Measurements from ENCODE around the gene THOP1.

DNA sequence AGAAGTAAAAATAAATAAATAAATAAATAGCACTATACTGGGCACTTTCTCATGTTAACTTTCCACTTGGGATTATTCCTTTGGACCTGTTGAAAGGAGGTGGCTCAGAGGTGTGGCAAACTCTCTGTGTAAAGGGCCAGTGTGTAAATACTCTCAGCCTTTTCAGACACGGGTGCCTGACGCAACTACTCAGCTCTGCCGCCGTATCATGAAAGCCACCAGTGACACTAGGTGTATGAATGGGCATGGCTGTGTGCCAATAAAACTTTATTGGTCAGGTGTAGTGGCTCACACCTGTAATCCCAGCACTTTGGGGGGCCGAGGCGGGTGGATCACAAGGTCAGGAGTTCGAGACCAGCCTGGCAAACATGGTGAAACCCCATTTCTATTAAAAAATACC, 25.3 kb upstream of the THOP1 start:
- TF ChIP-seq, protein P1, sequence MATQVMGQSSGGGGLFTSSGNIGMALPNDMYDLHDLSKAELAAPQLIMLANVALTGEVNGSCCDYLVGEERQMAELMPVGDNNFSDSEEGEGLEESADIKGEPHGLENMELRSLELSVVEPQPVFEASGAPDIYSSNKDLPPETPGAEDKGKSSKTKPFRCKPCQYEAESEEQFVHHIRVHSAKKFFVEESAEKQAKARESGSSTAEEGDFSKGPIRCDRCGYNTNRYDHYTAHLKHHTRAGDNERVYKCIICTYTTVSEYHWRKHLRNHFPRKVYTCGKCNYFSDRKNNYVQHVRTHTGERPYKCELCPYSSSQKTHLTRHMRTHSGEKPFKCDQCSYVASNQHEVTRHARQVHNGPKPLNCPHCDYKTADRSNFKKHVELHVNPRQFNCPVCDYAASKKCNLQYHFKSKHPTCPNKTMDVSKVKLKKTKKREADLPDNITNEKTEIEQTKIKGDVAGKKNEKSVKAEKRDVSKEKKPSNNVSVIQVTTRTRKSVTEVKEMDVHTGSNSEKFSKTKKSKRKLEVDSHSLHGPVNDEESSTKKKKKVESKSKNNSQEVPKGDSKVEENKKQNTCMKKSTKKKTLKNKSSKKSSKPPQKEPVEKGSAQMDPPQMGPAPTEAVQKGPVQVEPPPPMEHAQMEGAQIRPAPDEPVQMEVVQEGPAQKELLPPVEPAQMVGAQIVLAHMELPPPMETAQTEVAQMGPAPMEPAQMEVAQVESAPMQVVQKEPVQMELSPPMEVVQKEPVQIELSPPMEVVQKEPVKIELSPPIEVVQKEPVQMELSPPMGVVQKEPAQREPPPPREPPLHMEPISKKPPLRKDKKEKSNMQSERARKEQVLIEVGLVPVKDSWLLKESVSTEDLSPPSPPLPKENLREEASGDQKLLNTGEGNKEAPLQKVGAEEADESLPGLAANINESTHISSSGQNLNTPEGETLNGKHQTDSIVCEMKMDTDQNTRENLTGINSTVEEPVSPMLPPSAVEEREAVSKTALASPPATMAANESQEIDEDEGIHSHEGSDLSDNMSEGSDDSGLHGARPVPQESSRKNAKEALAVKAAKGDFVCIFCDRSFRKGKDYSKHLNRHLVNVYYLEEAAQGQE (IDR thresholded peaks at IDR 0.05; ENCODE audit: insufficient read depth in 1 of 2, low read depth in 2 of 2, low read length in 1 of 2): no peak
- TF ChIP-seq CTCF (IDR thresholded peaks at IDR 0.05): no peak
- TF ChIP-seq POLR2AphosphoS5 (IDR thresholded peaks at IDR 0.05; ENCODE audit: low read depth, low read length): no peak
- TF ChIP-seq SIN3A (IDR thresholded peaks at IDR 0.05; ENCODE audit: borderline replicate concordance, insufficient read depth, low read depth, low read length): no peak

Measured in Panc1 (cell line).